Measurements from ENCODE around the gene COL4A1. TPM values are rescaled to one million over a fixed set of nuclear protein-coding genes. Genes with fewer than 3 reads are reported as not detected.

Gene COL4A1
- total and polyA plus RNA-seq, 2 donors from 2014 or later, result 53.0 to 218 TPM

GRCh38 chr13:110182461-110182860, 124.5 kb downstream of the COL4A1 start:
- FAIRE-seq, result no peak

GRCh38 chr13:110182003-110182402, 125.0 kb downstream of the COL4A1 start:
- H3K36me3 ChIP-seq (ENCODE audit: control insufficient read depth in 2 of 3, insufficient read depth in 3 of 3, low read length in 3 of 3), result peaks cover 9 to 71% (median 40%) of the 10 kb centered on the region in 3 donors
- H3K9ac ChIP-seq (ENCODE audit: low read length in 3 of 3), result no peak overlapping the region
- no peak overlapping the region for H3K4me3 ChIP-seq (ENCODE audit: low read length in 3 of 3)
- intact Hi-C loops (cut with DNase I), result no loop called here
- H3K27me3 ChIP-seq (ENCODE audit: control insufficient read depth, insufficient read depth, low read length), result no peaks in the 10 kb centered on the region
- no peak for FAIRE-seq
- no peak for DNase-seq
- H3K27ac ChIP-seq (ENCODE audit: low read depth in 2 of 2, low read length in 2 of 2), result no peak overlapping the region
- TF ChIP-seq CTCF (IDR thresholded peaks at IDR 0.05; ENCODE audit: borderline replicate concordance, extremely low read depth, insufficient read depth), result no peak
- H3K4me1 ChIP-seq (ENCODE audit: control insufficient read depth in 2 of 3, insufficient read depth in 2 of 3, low read depth in 1 of 3, low read length in 3 of 3), result peaks cover 0 to under 1% (median 0%) of the 10 kb centered on the region in 3 donors
- no peaks in the 10 kb centered on the region for H3K9me3 ChIP-seq (ENCODE audit: control insufficient read depth in 2 of 3, insufficient read depth in 1 of 3, low read length in 3 of 3)

More at GRCh38 chr13:110182461-110182860, 124.5 kb downstream of the COL4A1 start:
- no peak for TF ChIP-seq CTCF (IDR thresholded peaks at IDR 0.05; ENCODE audit: borderline replicate concordance, extremely low read depth, insufficient read depth)
- Histone ChIP-seq H3K9me3 (ENCODE audit: control insufficient read depth in 2 of 3, insufficient read depth in 1 of 3, low read length in 3 of 3) (no peaks in the 10 kb centered on the region), H3K27ac (ENCODE audit: low read depth in 2 of 2, low read length in 2 of 2) (no peak overlapping the region), H3K27me3 (ENCODE audit: control insufficient read depth, insufficient read depth, low read length) (no peaks in the 10 kb centered on the region), H3K4me1 (ENCODE audit: control insufficient read depth in 2 of 3, insufficient read depth in 2 of 3, low read depth in 1 of 3, low read length in 3 of 3) (peaks cover 0 to 4% (median 0%) of the 10 kb centered on the region in 3 donors), H3K9ac (ENCODE audit: low read length in 3 of 3) (no peak overlapping the region), H3K36me3 (ENCODE audit: control insufficient read depth in 2 of 3, insufficient read depth in 3 of 3, low read length in 3 of 3) (peaks cover 6 to 70% (median 37%) of the 10 kb centered on the region in 3 donors), H3K4me3 (ENCODE audit: low read length in 3 of 3) (no peak overlapping the region)
- intact Hi-C loops (cut with DNase I), result no loop called here
- no peak for DNase-seq

GRCh38 chr13:110179857-110180147, 127.2 kb downstream of the COL4A1 start:
- H3K27me3 ChIP-seq (ENCODE audit: control insufficient read depth, insufficient read depth, low read length), result no peaks in the 10 kb centered on the region
- H3K9me3 ChIP-seq (ENCODE audit: control insufficient read depth in 2 of 3, insufficient read depth in 1 of 3, low read length in 3 of 3), result no peaks in the 10 kb centered on the region
- no peak for TF ChIP-seq CTCF (IDR thresholded peaks at IDR 0.05; ENCODE audit: borderline replicate concordance, extremely low read depth, insufficient read depth)
- H3K27ac ChIP-seq (ENCODE audit: low read depth in 2 of 2, low read length in 2 of 2), result no peak overlapping the region
- DNase-seq (no peak), FAIRE-seq (no peak)
- peaks cover 18 to 75% (median 53%) of the 10 kb centered on the region in 3 donors for H3K36me3 ChIP-seq (ENCODE audit: control insufficient read depth in 2 of 3, insufficient read depth in 3 of 3, low read length in 3 of 3)
- H3K9ac ChIP-seq (ENCODE audit: low read length in 3 of 3), result no peak overlapping the region
- no peak overlapping the region for H3K4me3 ChIP-seq (ENCODE audit: low read length in 3 of 3)
- intact Hi-C loops (cut with DNase I), result no loop called here
- no peaks in the 10 kb centered on the region for H3K4me1 ChIP-seq (ENCODE audit: control insufficient read depth in 2 of 3, insufficient read depth in 2 of 3, low read depth in 1 of 3, low read length in 3 of 3)
